ENCODE results near the gene MYLIP. TPM values are rescaled to one million over a fixed set of nuclear protein-coding genes. Genes with fewer than 3 reads are reported as not detected.

Gene MYLIP
- total RNA-seq, 1 experiment from 2014 or later = 50.0 TPM

DNA sequence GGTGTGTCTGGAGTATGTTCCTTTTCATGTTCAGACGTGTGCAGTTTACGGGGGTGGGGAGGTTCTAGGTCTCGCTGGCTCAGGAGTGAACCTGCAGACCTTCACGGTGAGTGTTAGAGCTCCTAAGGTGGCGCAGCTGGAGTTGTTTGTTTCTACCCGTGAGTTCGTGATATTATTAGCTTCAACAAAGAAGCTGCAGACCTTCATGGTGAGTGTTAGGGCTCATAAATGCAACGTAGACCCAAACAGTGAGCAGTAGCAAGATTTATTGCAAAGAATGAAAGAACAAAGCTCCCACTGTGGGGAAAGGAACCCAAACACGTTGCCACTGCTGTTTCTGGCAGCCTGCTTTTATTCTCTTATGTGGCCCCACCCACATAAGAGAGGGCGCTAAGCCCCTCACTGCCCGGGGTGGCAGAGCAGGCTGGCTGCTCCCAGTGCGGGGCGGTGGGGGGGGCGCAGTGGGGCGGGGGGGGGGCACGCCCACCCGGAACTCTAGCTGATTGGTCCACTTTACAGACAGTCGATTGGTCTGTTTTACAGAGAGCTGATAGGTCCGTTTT lies 68.2 kb downstream of the MYLIP start:
- POLR2A ChIA-PET = no interaction called here
- CTCF ChIA-PET = interaction anchor here (1.1 to 4.8 kb wide), 4 partner anchors 9 to 506 kb away, joined by 3 to 25 read pairs (median 4); no protein-coding TSS in a partner anchor
- DNase-seq (ENCODE audit: low spot score) = no peak
- Mint-ChIP-seq H3K27me3 (ENCODE audit: low read depth) (no peaks in the 10 kb centered on the region), H3K9me3 (peaks cover 3% of the 10 kb centered on the region; the same call in 1 of the 2 replicates), H3K4me3 (no peak overlapping the region), H3K36me3 (no peaks in the 10 kb centered on the region), H3K4me1 (peaks cover 14% of the 10 kb centered on the region), H3K27ac (no peak overlapping the region)
- no peak for TF ChIP-seq ETV6 (CRISPR knock-in tag; IDR thresholded peaks at IDR 0.05)
- TF ChIP-seq, protein P1, sequence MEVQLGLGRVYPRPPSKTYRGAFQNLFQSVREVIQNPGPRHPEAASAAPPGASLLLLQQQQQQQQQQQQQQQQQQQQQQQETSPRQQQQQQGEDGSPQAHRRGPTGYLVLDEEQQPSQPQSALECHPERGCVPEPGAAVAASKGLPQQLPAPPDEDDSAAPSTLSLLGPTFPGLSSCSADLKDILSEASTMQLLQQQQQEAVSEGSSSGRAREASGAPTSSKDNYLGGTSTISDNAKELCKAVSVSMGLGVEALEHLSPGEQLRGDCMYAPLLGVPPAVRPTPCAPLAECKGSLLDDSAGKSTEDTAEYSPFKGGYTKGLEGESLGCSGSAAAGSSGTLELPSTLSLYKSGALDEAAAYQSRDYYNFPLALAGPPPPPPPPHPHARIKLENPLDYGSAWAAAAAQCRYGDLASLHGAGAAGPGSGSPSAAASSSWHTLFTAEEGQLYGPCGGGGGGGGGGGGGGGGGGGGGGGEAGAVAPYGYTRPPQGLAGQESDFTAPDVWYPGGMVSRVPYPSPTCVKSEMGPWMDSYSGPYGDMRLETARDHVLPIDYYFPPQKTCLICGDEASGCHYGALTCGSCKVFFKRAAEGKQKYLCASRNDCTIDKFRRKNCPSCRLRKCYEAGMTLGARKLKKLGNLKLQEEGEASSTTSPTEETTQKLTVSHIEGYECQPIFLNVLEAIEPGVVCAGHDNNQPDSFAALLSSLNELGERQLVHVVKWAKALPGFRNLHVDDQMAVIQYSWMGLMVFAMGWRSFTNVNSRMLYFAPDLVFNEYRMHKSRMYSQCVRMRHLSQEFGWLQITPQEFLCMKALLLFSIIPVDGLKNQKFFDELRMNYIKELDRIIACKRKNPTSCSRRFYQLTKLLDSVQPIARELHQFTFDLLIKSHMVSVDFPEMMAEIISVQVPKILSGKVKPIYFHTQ (CRISPR knock-in tag; IDR thresholded peaks at IDR 0.05) = no peak
- no peak for TF ChIP-seq ZNF232 (CRISPR knock-in tag; IDR thresholded peaks at IDR 0.05)
- TF ChIP-seq, protein P2, sequence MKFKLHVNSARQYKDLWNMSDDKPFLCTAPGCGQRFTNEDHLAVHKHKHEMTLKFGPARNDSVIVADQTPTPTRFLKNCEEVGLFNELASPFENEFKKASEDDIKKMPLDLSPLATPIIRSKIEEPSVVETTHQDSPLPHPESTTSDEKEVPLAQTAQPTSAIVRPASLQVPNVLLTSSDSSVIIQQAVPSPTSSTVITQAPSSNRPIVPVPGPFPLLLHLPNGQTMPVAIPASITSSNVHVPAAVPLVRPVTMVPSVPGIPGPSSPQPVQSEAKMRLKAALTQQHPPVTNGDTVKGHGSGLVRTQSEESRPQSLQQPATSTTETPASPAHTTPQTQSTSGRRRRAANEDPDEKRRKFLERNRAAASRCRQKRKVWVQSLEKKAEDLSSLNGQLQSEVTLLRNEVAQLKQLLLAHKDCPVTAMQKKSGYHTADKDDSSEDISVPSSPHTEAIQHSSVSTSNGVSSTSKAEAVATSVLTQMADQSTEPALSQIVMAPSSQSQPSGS (CRISPR knock-in tag; IDR thresholded peaks at IDR 0.05; ENCODE audit: borderline replicate concordance, low read depth) = no peak
- no peak for TF ChIP-seq NFE2L1 (CRISPR knock-in tag; IDR thresholded peaks at IDR 0.05)
- no peak for TF ChIP-seq NR1H2 (CRISPR knock-in tag; IDR thresholded peaks at IDR 0.05)
- TF ChIP-seq, protein P3, sequence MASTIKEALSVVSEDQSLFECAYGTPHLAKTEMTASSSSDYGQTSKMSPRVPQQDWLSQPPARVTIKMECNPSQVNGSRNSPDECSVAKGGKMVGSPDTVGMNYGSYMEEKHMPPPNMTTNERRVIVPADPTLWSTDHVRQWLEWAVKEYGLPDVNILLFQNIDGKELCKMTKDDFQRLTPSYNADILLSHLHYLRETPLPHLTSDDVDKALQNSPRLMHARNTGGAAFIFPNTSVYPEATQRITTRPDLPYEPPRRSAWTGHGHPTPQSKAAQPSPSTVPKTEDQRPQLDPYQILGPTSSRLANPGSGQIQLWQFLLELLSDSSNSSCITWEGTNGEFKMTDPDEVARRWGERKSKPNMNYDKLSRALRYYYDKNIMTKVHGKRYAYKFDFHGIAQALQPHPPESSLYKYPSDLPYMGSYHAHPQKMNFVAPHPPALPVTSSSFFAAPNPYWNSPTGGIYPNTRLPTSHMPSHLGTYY (CRISPR knock-in tag; IDR thresholded peaks at IDR 0.05) = no peak
- no peak for TF ChIP-seq JUN (CRISPR knock-in tag; IDR thresholded peaks at IDR 0.05)
- no peak for TF ChIP-seq SMAD4 (CRISPR knock-in tag; IDR thresholded peaks at IDR 0.05)
- no peak for TF ChIP-seq CBFB (CRISPR knock-in tag; IDR thresholded peaks at IDR 0.05; ENCODE audit: low read depth)
- TF ChIP-seq CREB1 (CRISPR knock-in tag; IDR thresholded peaks at IDR 0.05) = no peak
- TF ChIP-seq, protein P4, sequence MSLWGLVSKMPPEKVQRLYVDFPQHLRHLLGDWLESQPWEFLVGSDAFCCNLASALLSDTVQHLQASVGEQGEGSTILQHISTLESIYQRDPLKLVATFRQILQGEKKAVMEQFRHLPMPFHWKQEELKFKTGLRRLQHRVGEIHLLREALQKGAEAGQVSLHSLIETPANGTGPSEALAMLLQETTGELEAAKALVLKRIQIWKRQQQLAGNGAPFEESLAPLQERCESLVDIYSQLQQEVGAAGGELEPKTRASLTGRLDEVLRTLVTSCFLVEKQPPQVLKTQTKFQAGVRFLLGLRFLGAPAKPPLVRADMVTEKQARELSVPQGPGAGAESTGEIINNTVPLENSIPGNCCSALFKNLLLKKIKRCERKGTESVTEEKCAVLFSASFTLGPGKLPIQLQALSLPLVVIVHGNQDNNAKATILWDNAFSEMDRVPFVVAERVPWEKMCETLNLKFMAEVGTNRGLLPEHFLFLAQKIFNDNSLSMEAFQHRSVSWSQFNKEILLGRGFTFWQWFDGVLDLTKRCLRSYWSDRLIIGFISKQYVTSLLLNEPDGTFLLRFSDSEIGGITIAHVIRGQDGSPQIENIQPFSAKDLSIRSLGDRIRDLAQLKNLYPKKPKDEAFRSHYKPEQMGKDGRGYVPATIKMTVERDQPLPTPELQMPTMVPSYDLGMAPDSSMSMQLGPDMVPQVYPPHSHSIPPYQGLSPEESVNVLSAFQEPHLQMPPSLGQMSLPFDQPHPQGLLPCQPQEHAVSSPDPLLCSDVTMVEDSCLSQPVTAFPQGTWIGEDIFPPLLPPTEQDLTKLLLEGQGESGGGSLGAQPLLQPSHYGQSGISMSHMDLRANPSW (CRISPR knock-in tag; conservative IDR thresholded peaks at IDR 0.05; ENCODE audit: low read depth) = no peak
- TF ChIP-seq, protein P5, sequence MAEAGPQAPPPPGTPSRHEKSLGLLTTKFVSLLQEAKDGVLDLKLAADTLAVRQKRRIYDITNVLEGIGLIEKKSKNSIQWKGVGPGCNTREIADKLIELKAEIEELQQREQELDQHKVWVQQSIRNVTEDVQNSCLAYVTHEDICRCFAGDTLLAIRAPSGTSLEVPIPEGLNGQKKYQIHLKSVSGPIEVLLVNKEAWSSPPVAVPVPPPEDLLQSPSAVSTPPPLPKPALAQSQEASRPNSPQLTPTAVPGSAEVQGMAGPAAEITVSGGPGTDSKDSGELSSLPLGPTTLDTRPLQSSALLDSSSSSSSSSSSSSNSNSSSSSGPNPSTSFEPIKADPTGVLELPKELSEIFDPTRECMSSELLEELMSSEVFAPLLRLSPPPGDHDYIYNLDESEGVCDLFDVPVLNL (CRISPR knock-in tag; IDR thresholded peaks at IDR 0.05; ENCODE audit: borderline replicate concordance, low read depth) = no peak
- TF ChIP-seq RELA (CRISPR knock-in tag; IDR thresholded peaks at IDR 0.05; ENCODE audit: borderline replicate concordance) = no peak
- TF ChIP-seq TEAD4 (CRISPR knock-in tag; IDR thresholded peaks at IDR 0.05) = no peak
- no peak for TF ChIP-seq ZNF416 (CRISPR knock-in tag; IDR thresholded peaks at IDR 0.05)
- TF ChIP-seq, protein P6, sequence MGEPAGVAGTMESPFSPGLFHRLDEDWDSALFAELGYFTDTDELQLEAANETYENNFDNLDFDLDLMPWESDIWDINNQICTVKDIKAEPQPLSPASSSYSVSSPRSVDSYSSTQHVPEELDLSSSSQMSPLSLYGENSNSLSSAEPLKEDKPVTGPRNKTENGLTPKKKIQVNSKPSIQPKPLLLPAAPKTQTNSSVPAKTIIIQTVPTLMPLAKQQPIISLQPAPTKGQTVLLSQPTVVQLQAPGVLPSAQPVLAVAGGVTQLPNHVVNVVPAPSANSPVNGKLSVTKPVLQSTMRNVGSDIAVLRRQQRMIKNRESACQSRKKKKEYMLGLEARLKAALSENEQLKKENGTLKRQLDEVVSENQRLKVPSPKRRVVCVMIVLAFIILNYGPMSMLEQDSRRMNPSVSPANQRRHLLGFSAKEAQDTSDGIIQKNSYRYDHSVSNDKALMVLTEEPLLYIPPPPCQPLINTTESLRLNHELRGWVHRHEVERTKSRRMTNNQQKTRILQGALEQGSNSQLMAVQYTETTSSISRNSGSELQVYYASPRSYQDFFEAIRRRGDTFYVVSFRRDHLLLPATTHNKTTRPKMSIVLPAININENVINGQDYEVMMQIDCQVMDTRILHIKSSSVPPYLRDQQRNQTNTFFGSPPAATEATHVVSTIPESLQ (CRISPR knock-in tag; IDR thresholded peaks at IDR 0.05) = no peak
- no peak for ATAC-seq

Small RNAs within 50 kb of the gene (microRNA-seq; reads per million reads assigned to microRNA genes)
- gene MIR4639 (ENCODE audit: borderline number of aligned reads) = not detected

Other genes with a start within 250 kb of the MYLIP start
- gene GMPR, start 109.5 kb downstream of the MYLIP start, total RNA-seq (2021) = 2.2 to 2.8 TPM (median 2.4 TPM) in 3 replicates